HCT116 (cell line): ENCODE measurements around the gene AWAT2. TPM values are rescaled to one million over a fixed set of nuclear protein-coding genes. Genes with fewer than 3 reads are reported as not detected.
A peak's percentile ranks its signal among the peaks of the same experiment; 100 is the strongest.

Source experiments
- ATAC-seq: fragments of 200-7000 bp; cut with Tn5 transposase; 2 replicates; pipeline ENCODE4 v1.9.1; 2020; ENCODE audit warnings: mild to moderate bottlenecking, moderate library complexity
- BruUV-seq: library from RNA; stranded (reverse); fragments of 400-500 nt; replicated peaks from 2 replicates; lab custom pipeline; 2021; lab: Mats Ljungman, UMichigan
- CTCF ChIA-PET: fragments of 300-600 bp; sonication (Branson Sonifier 250); formaldehyde crosslinking; loops from one replicate; lab custom pipeline; 2021; ENCODE audit warnings: antibody characterized with exemption; lab: Charles Lee
- POLR2A ChIA-PET: fragments of 300-600, 350-600 bp; sonication (Branson Sonifier 250); formaldehyde crosslinking; loops from one replicate; lab custom pipeline; 2021; ENCODE audit warnings: antibody characterized with exemption; lab: Charles Lee
- RAD21 ChIA-PET, 2 experiments: fragments of 300-600 bp; sonication (Branson Sonifier 250); formaldehyde crosslinking; loops; one replicate each; lab custom pipeline; 2023; ENCODE audit warnings: low total read pairs in 2 of 2; ENCODE audit not compliant: uncharacterized antibody in 2 of 2, unreplicated experiment in 2 of 2, low non-redundant PET in 1 of 2; lab: Charles Lee
- DNase-seq: peaks from one replicate; pipeline ENCODE4 v3.0.0-alpha.2; 2010; ENCODE audit warnings: low read depth, low spot score
- H2AFZ ChIP-seq: fragments of 200-600 bp; shearing (Covaris generic), sonication (generic); 2 replicates; pipeline ENCODE4 v1.6.1; 2017; ENCODE audit warnings: low read depth, mixed run types, mixed read lengths, antibody characterized with exemption, low read length; ENCODE audit not compliant: poor library complexity, severe bottlenecking
- H3K27ac ChIP-seq: 2 replicates; pipeline ENCODE4 v1.5.1; 2012; ENCODE audit warnings: low read depth, low read length
- H3K27me3 ChIP-seq: fragments of 200-600 bp; sonication (generic); 2 replicates; pipeline ENCODE4 v1.6.1; 2016; ENCODE audit warnings: mixed run types, low read length, mixed read lengths; ENCODE audit not compliant: insufficient read depth
- H3K36me3 ChIP-seq, 2 experiments: fragments of 200-500 bp in 1 of 2; fragments of 200-600 bp in 1 of 2; sonication (Bioruptor generic) in 1 of 2; sonication (generic) in 1 of 2; 2 replicates each; pipeline versions ENCODE4 v1.5.1 to v1.6.1; 2014 to 2016; ENCODE audit warnings: low read length in 2 of 2, inconsistent platforms in 1 of 2, mixed read lengths in 1 of 2, mixed run types in 1 of 2; ENCODE audit not compliant: insufficient read depth in 2 of 2, control insufficient read depth in 1 of 2
- H3K4me1 ChIP-seq, 2 experiments: fragments of 200-600 bp in 1 of 2; sonication (generic) in 1 of 2; 2 replicates each; pipeline versions ENCODE4 v1.5.1 to v1.6.1; 2012 to 2017; ENCODE audit warnings: low read length in 2 of 2, inconsistent platforms in 1 of 2, mild to moderate bottlenecking in 1 of 2, mixed read lengths in 1 of 2, mixed run types in 1 of 2, moderate library complexity in 1 of 2; ENCODE audit not compliant: insufficient read depth in 2 of 2, control insufficient read depth in 1 of 2
- H3K4me2 ChIP-seq: fragments of 200-600 bp; sonication (generic); 2 replicates; pipeline ENCODE4 v1.6.1; 2017; ENCODE audit warnings: mixed run types, low read length, mixed read lengths
- H3K4me3 ChIP-seq, 2 experiments: fragments of 200-600 bp in 1 of 2; sonication (generic) in 1 of 2; replicated peaks in 1 of 2; 2 replicates each; pipeline ENCODE4 v1.5.1; 2011 to 2016; ENCODE audit warnings: low read length in 2 of 2, control low read depth in 1 of 2, low read depth in 1 of 2, mild to moderate bottlenecking in 1 of 2, mixed read lengths in 1 of 2, mixed run types in 1 of 2
- H3K79me2 ChIP-seq: fragments of 200-600 bp; sonication (generic); 2 replicates; pipeline ENCODE4 v1.6.1; 2017; ENCODE audit warnings: mild to moderate bottlenecking, mixed run types, low read length, moderate library complexity, mixed read lengths; ENCODE audit not compliant: insufficient read depth
- H3K9ac ChIP-seq: fragments of 200-600 bp; sonication (generic); 2 replicates; pipeline ENCODE4 v1.6.1; 2016; ENCODE audit warnings: low read length, mixed read lengths
- H3K9me2 ChIP-seq: fragments of 200-600 bp; sonication (generic), shearing (Covaris generic); 2 replicates; pipeline ENCODE4 v1.6.1; 2017; ENCODE audit warnings: mixed run types, mild to moderate bottlenecking, moderate library complexity; ENCODE audit not compliant: insufficient read depth
- H3K9me3 ChIP-seq, 2 experiments: fragments of 200-500 bp in 1 of 2; fragments of 200-600 bp in 1 of 2; sonication (Bioruptor generic) in 1 of 2; sonication (generic) in 1 of 2; 2 replicates each; pipeline ENCODE4 v1.6.1; 2014 to 2017; ENCODE audit warnings: low read length in 2 of 2, mixed read lengths in 2 of 2, inconsistent platforms in 1 of 2, low read depth in 1 of 2, mild to moderate bottlenecking in 1 of 2, mixed run types in 1 of 2, moderate library complexity in 1 of 2; ENCODE audit not compliant: control insufficient read depth in 1 of 2, insufficient read depth in 1 of 2
- H4K20me1 ChIP-seq: fragments of 200-600 bp; sonication (generic), shearing (Covaris generic); 2 replicates; pipeline ENCODE4 v1.6.1; 2017; ENCODE audit warnings: mixed run types, mild to moderate bottlenecking, moderate library complexity; ENCODE audit not compliant: insufficient read depth
- CTCF ChIP-seq, 3 experiments: fragments of 200-600 bp in 1 of 3; sonication (generic) in 1 of 3; IDR thresholded peaks in 2 of 3; conservative IDR thresholded peaks in 1 of 3; 2 replicates each; pipeline ENCODE4 v1.5.1; 2012 to 2017; ENCODE audit warnings: low read depth in 2 of 3, low read length in 2 of 3, antibody characterized with exemption in 1 of 3, borderline replicate concordance in 1 of 3, control low read depth in 1 of 3, mild to moderate bottlenecking in 1 of 3, mixed read lengths in 1 of 3, mixed run types in 1 of 3, moderate library complexity in 1 of 3; ENCODE audit not compliant: insufficient read depth in 1 of 3
- EGR1 ChIP-seq: IDR thresholded peaks from 2 replicates; pipeline ENCODE4 v1.6.1; 2012; ENCODE audit warnings: low read depth
- ELF1 ChIP-seq: IDR thresholded peaks from 2 replicates; pipeline ENCODE4 v1.6.1; 2012; ENCODE audit warnings: low read depth, borderline replicate concordance
- EZH2 ChIP-seq: fragments of 200-600 bp; sonication (generic); IDR thresholded peaks from 2 replicates; pipeline ENCODE4 v1.6.1; 2017; ENCODE audit warnings: antibody characterized with exemption, mixed run types
- EZH2phosphoT487 ChIP-seq: fragments of 200-600 bp; IDR thresholded peaks from 2 replicates; pipeline ENCODE4 v1.6.1; 2018; ENCODE audit warnings: antibody characterized with exemption, borderline replicate concordance
- FOSL1 ChIP-seq: IDR thresholded peaks from 2 replicates; pipeline ENCODE4 v1.6.1; 2012; ENCODE audit warnings: low read depth
- JUND ChIP-seq: IDR thresholded peaks from 2 replicates; pipeline ENCODE4 v1.6.1; 2012
- POLR2AphosphoS5 ChIP-seq: IDR thresholded peaks from 2 replicates; pipeline ENCODE4 v1.6.1; 2011; ENCODE audit warnings: mild to moderate bottlenecking, low read depth, low read length, moderate library complexity
- RAD21 ChIP-seq: IDR thresholded peaks from 2 replicates; pipeline ENCODE4 v1.6.1; 2012; ENCODE audit warnings: low read depth, mild to moderate bottlenecking
- REST ChIP-seq: IDR thresholded peaks from 2 replicates; pipeline ENCODE4 v1.6.1; 2012; ENCODE audit warnings: low read depth
- SIN3A ChIP-seq: IDR thresholded peaks from 2 replicates; pipeline ENCODE4 v1.6.1; 2012; ENCODE audit warnings: low read depth
- TCF7L2 ChIP-seq: IDR thresholded peaks from 2 replicates; pipeline ENCODE4 v1.7.0; 2011; ENCODE audit warnings: borderline replicate concordance, inconsistent platforms; ENCODE audit not compliant: insufficient read depth, insufficient read length; ENCODE audit errors: extremely low read depth
- YY1 ChIP-seq: IDR thresholded peaks from 2 replicates; pipeline ENCODE4 v1.6.1; 2011; ENCODE audit warnings: low read length, low read depth, moderate library complexity, mild to moderate bottlenecking; ENCODE audit not compliant: insufficient replicate concordance; ENCODE audit errors: extremely low read depth
- intact Hi-C: fragments of 100-400 bp; cut with micrococcal nuclease; formaldehyde crosslinking; loops from 2 replicates; pipeline ENCODE4 v1.10.0; 2022
- total RNA-seq: library from RNA; stranded (reverse); gene quantifications from one replicate; pipeline ENCODE4 v1.2.1, GENCODE V29; 2021; ENCODE audit not compliant: unreplicated experiment

AWAT2 gene
- total RNA-seq, 1 experiment from 2014 or later: not detected

- H3K4me1 ChIP-seq: no peaks in the 10 kb centered on the region
- H4K20me1 ChIP-seq: no peaks in the 10 kb centered on the region
- H3K9me3 ChIP-seq: no peaks in the 10 kb centered on the region
- DNase-seq: no peak
- TF ChIP-seq EZH2phosphoT487: no peak
- TF ChIP-seq ELF1: no peak
- TF ChIP-seq FOSL1: no peak
- no peak for TF ChIP-seq EZH2
- TF ChIP-seq CTCF (IDR thresholded peaks at IDR 0.05 in 2 of 3, conservative IDR thresholded peaks at IDR 0.05 in 1 of 3; ENCODE audit: borderline replicate concordance in 1 of 3, insufficient read depth in 1 of 3, low read depth in 2 of 3, low read length in 2 of 3): no peak
- TF ChIP-seq, all 23 proteins: peak for 0
- H3K27me3 ChIP-seq: no peaks in the 10 kb centered on the region
- intact Hi-C loops: loop anchor here (5.0 kb wide), 1 partner anchor 417 kb away; the partner anchor contains the start of gene EDA
- POLR2A ChIA-PET: no interaction called here
- RAD21 ChIA-PET: no interaction called here
- H3K4me2 ChIP-seq: no peak overlapping the region
- H3K79me2 ChIP-seq: no peaks in the 10 kb centered on the region
- H3K9ac ChIP-seq: no peak overlapping the region
- no peak for ATAC-seq
- H3K36me3 ChIP-seq: no peaks in the 10 kb centered on the region
- no peak overlapping the region for H2AFZ ChIP-seq
- CTCF ChIA-PET: interaction anchor here (3.7 kb wide), 1 partner anchor 62 kb away, joined by 20 read pairs; no protein-coding TSS in a partner anchor
- BruUV-seq: no TSS peak
- H3K27ac ChIP-seq: no peak overlapping the region
- no peak overlapping the region for H3K4me3 ChIP-seq
- H3K9me2 ChIP-seq: no peaks in the 10 kb centered on the region
These were observed 15.1 kb downstream of the AWAT2 start for GRCh38 chrX:70034646-70035045.

GRCh38 chrX:70033348-70034051, 16.2 kb downstream of the AWAT2 start:
- POLR2A ChIA-PET: no interaction called here
- H3K4me3 ChIP-seq: no peak overlapping the region
- no TSS peak for BruUV-seq
- no peaks in the 10 kb centered on the region for H3K79me2 ChIP-seq
- H3K36me3 ChIP-seq: no peaks in the 10 kb centered on the region
- no peak overlapping the region for H2AFZ ChIP-seq
- no peaks in the 10 kb centered on the region for H3K27me3 ChIP-seq
- no peaks in the 10 kb centered on the region for H3K9me3 ChIP-seq
- intact Hi-C loops: loop anchor here (2.0 to 5.0 kb wide), 2 partner anchors 63 to 416 kb away; partner anchors contain the start of gene EDA
- no peaks in the 10 kb centered on the region for H4K20me1 ChIP-seq
- RAD21 ChIA-PET: interaction anchor here in 1 of 2 experiments (0.6 kb wide), 1 partner anchor 631 kb away, joined by 3 read pairs; no protein-coding TSS in a partner anchor
- CTCF ChIA-PET: interaction anchor here (1.1 to 3.7 kb wide), 3 partner anchors 10 to 530 kb away, joined by 3 to 20 read pairs (median 4); no protein-coding TSS in a partner anchor
- no peak overlapping the region for H3K4me2 ChIP-seq
- H3K27ac ChIP-seq: no peak overlapping the region
- H3K4me1 ChIP-seq: no peaks in the 10 kb centered on the region
- no peak overlapping the region for H3K9ac ChIP-seq
- no peaks in the 10 kb centered on the region for H3K9me2 ChIP-seq
- ATAC-seq: peak; percentile 79
- DNase-seq: peak; percentile 12
- TF ChIP-seq SIN3A: no peak
- no peak for TF ChIP-seq EGR1
- no peak for TF ChIP-seq REST
- TF ChIP-seq TCF7L2: no peak
- TF ChIP-seq RAD21: peak; percentile 64
- TF ChIP-seq POLR2AphosphoS5: no peak
- TF ChIP-seq JUND: no peak
- TF ChIP-seq YY1: no peak
